ENCODE data around the gene PRSS8.

GRCh38 chr16:31093132-31093703 is 42.3 kb downstream of the PRSS8 start:
- TF ChIP-seq, protein P1, sequence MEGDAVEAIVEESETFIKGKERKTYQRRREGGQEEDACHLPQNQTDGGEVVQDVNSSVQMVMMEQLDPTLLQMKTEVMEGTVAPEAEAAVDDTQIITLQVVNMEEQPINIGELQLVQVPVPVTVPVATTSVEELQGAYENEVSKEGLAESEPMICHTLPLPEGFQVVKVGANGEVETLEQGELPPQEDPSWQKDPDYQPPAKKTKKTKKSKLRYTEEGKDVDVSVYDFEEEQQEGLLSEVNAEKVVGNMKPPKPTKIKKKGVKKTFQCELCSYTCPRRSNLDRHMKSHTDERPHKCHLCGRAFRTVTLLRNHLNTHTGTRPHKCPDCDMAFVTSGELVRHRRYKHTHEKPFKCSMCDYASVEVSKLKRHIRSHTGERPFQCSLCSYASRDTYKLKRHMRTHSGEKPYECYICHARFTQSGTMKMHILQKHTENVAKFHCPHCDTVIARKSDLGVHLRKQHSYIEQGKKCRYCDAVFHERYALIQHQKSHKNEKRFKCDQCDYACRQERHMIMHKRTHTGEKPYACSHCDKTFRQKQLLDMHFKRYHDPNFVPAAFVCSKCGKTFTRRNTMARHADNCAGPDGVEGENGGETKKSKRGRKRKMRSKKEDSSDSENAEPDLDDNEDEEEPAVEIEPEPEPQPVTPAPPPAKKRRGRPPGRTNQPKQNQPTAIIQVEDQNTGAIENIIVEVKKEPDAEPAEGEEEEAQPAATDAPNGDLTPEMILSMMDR (IDR thresholded peaks at IDR 0.05; ENCODE audit: borderline replicate concordance, extremely low read depth, low read length, poor library complexity, severe bottlenecking) = no peak
- no peak for TF ChIP-seq EZH2 (IDR thresholded peaks at IDR 0.05; ENCODE audit: borderline replicate concordance, low read depth, low read length, severe bottlenecking)
